Measurements from ENCODE around the gene SEC14L3.

DNA sequence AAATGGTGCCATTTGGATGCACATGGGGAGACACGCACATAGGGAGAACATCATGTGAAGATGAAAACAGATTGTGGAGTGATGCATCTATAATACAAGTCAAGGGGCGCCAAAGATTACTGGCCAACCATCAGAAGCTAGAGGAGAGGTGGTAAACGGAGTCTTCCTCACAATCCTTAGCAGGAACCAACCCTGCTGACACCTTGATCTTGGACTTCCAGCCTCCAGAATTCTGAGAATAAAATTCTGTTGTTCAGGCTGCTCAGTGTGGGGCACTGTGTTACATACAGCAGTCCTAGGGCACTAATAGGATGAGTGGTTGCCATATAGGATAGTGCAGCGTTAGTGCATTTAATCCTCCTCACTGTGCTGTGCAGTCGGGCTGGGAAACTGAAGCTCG lies 41.6 kb upstream of the SEC14L3 start:
- no peak for TF ChIP-seq TAF1 (IDR thresholded peaks at IDR 0.05; ENCODE audit: borderline replicate concordance, low read depth, low read length)
- TF ChIP-seq, protein P1, sequence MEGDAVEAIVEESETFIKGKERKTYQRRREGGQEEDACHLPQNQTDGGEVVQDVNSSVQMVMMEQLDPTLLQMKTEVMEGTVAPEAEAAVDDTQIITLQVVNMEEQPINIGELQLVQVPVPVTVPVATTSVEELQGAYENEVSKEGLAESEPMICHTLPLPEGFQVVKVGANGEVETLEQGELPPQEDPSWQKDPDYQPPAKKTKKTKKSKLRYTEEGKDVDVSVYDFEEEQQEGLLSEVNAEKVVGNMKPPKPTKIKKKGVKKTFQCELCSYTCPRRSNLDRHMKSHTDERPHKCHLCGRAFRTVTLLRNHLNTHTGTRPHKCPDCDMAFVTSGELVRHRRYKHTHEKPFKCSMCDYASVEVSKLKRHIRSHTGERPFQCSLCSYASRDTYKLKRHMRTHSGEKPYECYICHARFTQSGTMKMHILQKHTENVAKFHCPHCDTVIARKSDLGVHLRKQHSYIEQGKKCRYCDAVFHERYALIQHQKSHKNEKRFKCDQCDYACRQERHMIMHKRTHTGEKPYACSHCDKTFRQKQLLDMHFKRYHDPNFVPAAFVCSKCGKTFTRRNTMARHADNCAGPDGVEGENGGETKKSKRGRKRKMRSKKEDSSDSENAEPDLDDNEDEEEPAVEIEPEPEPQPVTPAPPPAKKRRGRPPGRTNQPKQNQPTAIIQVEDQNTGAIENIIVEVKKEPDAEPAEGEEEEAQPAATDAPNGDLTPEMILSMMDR (IDR thresholded peaks at IDR 0.05): no peak
- no peak for TF ChIP-seq EP300 (IDR thresholded peaks at IDR 0.05; ENCODE audit: borderline replicate concordance in 1 of 2, low read depth in 1 of 2, low read length in 1 of 2)
- TF ChIP-seq MXI1 (IDR thresholded peaks at IDR 0.05; ENCODE audit: low read depth, low read length): no peak
- TF ChIP-seq, protein P2, sequence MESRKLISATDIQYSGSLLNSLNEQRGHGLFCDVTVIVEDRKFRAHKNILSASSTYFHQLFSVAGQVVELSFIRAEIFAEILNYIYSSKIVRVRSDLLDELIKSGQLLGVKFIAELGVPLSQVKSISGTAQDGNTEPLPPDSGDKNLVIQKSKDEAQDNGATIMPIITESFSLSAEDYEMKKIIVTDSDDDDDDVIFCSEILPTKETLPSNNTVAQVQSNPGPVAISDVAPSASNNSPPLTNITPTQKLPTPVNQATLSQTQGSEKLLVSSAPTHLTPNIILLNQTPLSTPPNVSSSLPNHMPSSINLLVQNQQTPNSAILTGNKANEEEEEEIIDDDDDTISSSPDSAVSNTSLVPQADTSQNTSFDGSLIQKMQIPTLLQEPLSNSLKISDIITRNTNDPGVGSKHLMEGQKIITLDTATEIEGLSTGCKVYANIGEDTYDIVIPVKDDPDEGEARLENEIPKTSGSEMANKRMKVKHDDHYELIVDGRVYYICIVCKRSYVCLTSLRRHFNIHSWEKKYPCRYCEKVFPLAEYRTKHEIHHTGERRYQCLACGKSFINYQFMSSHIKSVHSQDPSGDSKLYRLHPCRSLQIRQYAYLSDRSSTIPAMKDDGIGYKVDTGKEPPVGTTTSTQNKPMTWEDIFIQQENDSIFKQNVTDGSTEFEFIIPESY (IDR thresholded peaks at IDR 0.05; ENCODE audit: borderline replicate concordance, low read depth): no peak
- TF ChIP-seq SMC3 (IDR thresholded peaks at IDR 0.05; ENCODE audit: low read depth, low read length): no peak

All from SK-N-SH (cell line).